HG03460 (cell line): Measurements from ENCODE around the gene CREB3.

Experiments used
- ATAC-seq: cut with Tn5 transposase; IDR thresholded peaks from one replicate; pipeline ENCODE4 v1.9.1; 2021; ENCODE audit not compliant: unreplicated experiment

Gene CREB3, protein sequence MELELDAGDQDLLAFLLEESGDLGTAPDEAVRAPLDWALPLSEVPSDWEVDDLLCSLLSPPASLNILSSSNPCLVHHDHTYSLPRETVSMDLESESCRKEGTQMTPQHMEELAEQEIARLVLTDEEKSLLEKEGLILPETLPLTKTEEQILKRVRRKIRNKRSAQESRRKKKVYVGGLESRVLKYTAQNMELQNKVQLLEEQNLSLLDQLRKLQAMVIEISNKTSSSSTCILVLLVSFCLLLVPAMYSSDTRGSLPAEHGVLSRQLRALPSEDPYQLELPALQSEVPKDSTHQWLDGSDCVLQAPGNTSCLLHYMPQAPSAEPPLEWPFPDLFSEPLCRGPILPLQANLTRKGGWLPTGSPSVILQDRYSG

GRCh38 chr9:35732185-35732799, at the start of gene CREB3, which contains the start of gene TLN1:
CREB3 (plus strand) TSS chr9:35732666; CDS start chr9:35732773, 107 bp downstream.
TLN1 (minus strand) TSS chr9:35732195; CDS start chr9:35725694, 6,501 bp downstream.
- ATAC-seq, result peak; percentile 78

- ATAC-seq, result no peak
These were observed 49.1 kb upstream of the CREB3 start for GRCh38 chr9:35683323-35683722.

- no peak for ATAC-seq
These were observed 47.5 kb upstream of the CREB3 start for GRCh38 chr9:35684921-35685320.

DNA sequence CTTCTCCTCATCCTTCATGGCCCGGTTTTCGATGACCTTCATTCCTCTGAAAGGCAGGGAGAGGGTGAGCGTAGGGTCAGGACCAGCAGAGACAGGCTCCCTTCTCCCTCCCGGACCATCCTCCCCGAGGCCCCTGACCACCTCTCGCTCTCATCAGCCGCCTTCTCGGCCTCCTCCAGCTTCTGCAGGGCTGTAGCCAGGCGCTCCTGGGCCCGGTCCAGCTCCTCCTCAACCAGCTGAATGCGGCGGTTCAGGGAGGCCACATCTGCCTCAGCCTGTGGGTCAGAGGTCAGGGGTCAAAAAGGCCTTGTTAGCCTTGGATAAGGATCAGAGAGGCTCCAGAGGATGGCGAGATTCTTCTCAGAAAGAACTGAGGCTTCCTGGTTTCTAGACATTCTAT, 47.0 kb upstream of the CREB3 start:
- ATAC-seq, result no peak

- no peak for ATAC-seq
These were observed 46.0 kb upstream of the CREB3 start for GRCh38 chr9:35686222-35687203.

GRCh38 chr9:35687306-35687705, 45.2 kb upstream of the CREB3 start:
- no peak for ATAC-seq

DNA sequence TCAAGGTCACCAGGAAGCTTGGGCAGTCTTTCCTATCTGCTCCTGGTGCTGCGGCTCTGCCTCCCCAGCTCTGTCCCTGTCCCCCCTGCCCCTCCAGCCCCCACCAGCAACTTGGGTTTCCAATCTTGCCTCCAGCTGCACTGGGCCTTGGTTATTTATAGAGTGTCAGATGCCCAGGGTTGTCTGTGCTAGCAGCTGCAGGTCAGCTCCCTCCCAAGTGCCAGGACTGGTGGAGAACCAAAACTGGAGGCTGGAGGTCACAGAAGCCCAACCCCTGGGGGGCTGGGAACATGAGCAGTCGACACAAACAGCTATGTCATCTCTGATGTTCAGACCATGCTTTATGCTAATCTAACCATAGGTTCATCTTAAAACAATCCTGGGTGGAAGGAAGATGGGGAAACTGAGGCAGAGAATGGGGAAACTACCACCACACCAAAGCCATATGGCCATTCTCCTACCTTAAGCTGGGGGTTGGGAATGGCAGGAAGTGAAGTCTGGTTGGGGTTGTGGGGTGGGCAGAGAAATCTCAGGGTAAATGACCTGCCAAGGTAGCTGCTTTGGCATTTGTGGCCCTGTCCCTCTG, 44.4 kb upstream of the CREB3 start:
- no peak for ATAC-seq

DNA sequence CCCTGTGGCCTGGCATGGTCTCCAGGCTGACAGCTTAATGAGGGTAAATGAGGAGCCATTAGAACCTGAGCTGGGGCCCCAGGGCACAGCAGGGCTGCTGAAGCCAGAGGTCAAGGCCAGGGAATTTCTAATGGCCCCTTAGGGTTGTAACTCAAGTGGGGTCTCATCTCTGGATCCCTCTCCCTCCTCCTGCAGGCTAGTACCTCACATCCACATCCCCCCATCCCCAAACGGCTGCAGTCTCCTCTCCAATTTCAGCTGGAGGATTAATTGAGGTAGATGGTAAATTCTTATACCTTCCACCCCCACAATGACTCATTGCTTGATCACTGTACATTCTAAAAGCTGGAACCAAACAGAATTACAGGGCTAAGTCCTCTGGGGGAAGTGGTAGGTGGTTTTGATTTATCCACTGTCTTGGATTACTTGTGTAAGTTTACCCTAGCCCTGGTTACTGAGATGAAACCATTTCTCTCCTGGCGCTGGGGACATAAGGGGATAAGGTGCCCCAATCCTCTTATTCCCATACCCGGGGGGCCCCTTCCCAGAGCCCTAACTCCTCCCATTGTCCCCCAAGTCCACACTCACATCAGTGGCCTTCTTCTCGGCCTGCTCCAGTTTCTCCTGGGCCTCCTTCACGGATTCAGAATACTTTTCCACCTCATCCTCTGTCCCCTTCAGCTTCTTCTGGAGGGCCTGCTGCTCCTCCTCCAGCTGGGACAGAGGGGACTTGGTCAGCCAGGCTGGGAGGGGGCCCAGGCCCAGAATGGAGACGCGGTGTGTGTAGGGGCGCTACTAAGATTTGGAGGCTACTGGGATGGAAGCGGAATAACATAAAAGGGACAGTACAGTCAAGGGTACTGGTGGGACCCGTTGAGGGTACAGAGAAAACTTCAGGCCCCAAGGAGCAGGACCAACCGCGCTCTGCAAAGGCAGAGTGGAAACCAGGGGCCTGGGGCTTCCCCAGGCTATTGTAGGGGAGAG, 43.6 kb upstream of the CREB3 start:
- ATAC-seq, result no peak

GRCh38 chr9:35689542-35690293, 42.7 kb upstream of the CREB3 start, which contains the start of gene TPM2:
TPM2 (minus strand) TSS chr9:35689925; CDS start chr9:35689817, 108 bp downstream.
- ATAC-seq, result no peak

DNA sequence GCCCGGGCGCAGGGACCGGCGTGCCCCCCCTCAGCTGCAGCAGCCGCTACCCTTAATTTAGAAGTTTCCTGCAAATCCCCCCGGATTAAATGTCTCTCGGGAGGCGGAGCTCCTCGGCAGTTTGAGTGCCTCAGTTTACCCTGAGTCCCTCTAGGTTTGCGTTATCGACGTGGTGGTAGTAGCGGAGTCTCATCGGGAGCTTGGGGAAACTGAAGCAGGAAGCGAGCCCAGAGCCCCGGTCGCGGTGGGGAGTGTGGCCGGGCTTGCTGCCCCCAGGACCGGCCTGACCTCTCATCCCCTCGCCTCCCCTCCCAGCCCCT, 42.2 kb upstream of the CREB3 start:
- no peak for ATAC-seq

GRCh38 chr9:35690614-35691333, 41.7 kb upstream of the CREB3 start:
- ATAC-seq, result no peak

DNA sequence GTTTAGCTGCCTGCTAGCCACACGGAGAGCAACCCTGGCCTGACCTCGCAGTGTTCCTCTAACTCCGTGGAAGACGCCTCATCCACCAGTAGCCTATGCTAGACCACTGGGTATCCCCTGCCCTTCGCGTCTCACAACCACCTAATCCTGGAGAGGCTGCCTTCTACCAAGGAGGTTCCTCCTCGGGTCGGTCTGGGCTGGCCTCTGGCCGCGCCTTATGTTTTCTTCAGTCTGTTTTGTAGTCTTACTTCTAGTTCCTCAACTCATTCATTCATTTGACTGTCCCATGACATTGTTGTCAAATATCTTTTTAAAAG, 41.2 kb upstream of the CREB3 start:
- ATAC-seq, result no peak

DNA sequence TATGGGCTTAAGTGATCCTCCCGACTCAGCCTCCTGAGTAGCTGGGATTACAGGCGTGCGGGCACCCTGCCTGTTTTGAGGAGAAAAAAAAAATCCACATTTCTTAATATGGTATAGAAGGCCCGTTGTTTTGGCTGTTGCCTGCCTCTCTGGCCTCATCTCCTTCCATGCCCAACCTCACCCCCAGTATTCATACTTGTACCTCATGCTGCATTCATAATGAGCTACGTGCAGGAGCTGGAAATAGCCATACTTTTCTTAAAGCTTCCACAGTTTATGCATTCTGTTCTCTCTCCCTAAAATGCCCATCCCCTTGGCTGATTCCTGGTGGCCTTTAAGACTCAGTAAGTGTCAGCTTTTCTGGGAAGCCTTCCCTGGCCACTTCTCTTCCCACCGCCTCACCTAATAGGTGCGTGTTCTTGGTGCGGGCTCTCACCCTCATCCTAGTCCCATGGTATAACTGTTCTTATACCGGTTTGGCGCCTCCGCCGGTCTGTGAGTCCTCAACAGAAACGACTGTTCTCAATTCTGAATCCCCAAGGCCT, 40.6 kb upstream of the CREB3 start:
- no peak for ATAC-seq

GRCh38 chr9:35695943-35696401, 36.5 kb upstream of the CREB3 start:
- ATAC-seq, result no peak

GRCh38 chr9:35696520-35697215, 35.8 kb upstream of the CREB3 start:
- peak; percentile 87 for ATAC-seq

GRCh38 chr9:35697486-35697885, 35.0 kb upstream of the CREB3 start:
- no peak for ATAC-seq

- no peak for ATAC-seq
These were observed 34.2 kb upstream of the CREB3 start for GRCh38 chr9:35698231-35698630.

GRCh38 chr9:35700031-35700430, 32.4 kb upstream of the CREB3 start:
- no peak for ATAC-seq
